Fibroblast of lung (primary cell): Measurements from ENCODE around the gene USP30.

Experiments used
- EZH2 ChIP-seq: IDR thresholded peaks from 2 replicates; pipeline ENCODE4 v1.5.1; 2012; ENCODE audit warnings: low read length, control low read depth, mild to moderate bottlenecking; ENCODE audit errors: missing control alignments
- TF ChIP-seq, protein P1 (sequence below), 2 donors: IDR thresholded peaks in 1 of 2; conservative IDR thresholded peaks in 1 of 2; 1 replicate in 1 of 2; 2 replicates in 1 of 2; pipeline ENCODE4 v1.5.1; 2011 to 2012; ENCODE audit warnings: low read length in 2 of 2, control low read depth in 1 of 2, inconsistent platforms in 1 of 2, low read depth in 1 of 2, mild to moderate bottlenecking in 1 of 2

DNA sequence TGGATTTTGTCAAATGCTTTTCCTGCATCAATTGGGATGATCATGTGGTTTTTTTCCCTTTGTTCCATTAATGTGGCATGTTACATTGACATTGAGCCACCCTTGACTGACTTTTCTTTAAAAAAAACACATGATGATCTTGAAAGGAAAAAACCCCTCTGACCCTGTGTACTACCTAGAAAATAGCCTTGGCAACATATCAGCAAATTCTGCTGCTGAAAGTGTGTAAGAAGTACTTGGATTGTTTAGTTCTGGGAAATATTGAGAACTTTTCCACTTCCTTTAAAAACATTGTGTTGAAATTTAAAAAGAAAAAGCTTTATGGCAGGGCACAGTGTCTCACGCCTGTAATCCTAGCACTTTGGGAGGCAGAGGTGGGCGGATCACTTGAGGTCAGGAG is 84.7 kb downstream of the USP30 start:
- TF ChIP-seq, protein P1, sequence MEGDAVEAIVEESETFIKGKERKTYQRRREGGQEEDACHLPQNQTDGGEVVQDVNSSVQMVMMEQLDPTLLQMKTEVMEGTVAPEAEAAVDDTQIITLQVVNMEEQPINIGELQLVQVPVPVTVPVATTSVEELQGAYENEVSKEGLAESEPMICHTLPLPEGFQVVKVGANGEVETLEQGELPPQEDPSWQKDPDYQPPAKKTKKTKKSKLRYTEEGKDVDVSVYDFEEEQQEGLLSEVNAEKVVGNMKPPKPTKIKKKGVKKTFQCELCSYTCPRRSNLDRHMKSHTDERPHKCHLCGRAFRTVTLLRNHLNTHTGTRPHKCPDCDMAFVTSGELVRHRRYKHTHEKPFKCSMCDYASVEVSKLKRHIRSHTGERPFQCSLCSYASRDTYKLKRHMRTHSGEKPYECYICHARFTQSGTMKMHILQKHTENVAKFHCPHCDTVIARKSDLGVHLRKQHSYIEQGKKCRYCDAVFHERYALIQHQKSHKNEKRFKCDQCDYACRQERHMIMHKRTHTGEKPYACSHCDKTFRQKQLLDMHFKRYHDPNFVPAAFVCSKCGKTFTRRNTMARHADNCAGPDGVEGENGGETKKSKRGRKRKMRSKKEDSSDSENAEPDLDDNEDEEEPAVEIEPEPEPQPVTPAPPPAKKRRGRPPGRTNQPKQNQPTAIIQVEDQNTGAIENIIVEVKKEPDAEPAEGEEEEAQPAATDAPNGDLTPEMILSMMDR (conservative IDR thresholded peaks at IDR 0.05 in 1 of 2, IDR thresholded peaks at IDR 0.05 in 1 of 2; ENCODE audit: low read depth in 1 of 2, low read length in 2 of 2) = no peak
- no peak for TF ChIP-seq EZH2
